ENCODE data around the gene MAP3K6.

The MAP3K6 gene

GRCh38 chr1:27345272-27345671 is 21.5 kb downstream of the MAP3K6 start:
- H3K79me1 ChIP-seq (ENCODE audit: low read length) = peaks cover 21% of the 10 kb centered on the region
- no peaks in the 10 kb centered on the region for H3K27me3 ChIP-seq (ENCODE audit: insufficient read depth, low read length)
- no peak overlapping the region for H3K4me3 ChIP-seq (ENCODE audit: low read depth, low read length)
- no peak overlapping the region for H2AK5ac ChIP-seq (ENCODE audit: low read length)
- no peak overlapping the region for H4K91ac ChIP-seq (ENCODE audit: low read depth, low read length)
- no peak overlapping the region for H4K12ac ChIP-seq (ENCODE audit: low read depth, low read length)
- no peak overlapping the region for H2BK120ac ChIP-seq (ENCODE audit: insufficient read depth, low read length, poor library complexity)
- H3K23ac ChIP-seq (ENCODE audit: low read length) = no peak overlapping the region
- no peak overlapping the region for H3K4me2 ChIP-seq (ENCODE audit: low read length)
- H3K18ac ChIP-seq (ENCODE audit: low read length) = no peak overlapping the region
- H3K4me1 ChIP-seq (ENCODE audit: control insufficient read depth in 1 of 2, insufficient read depth in 2 of 2, low read length in 2 of 2) = peaks cover 38 to 46% of the 10 kb centered on the region in 2 experiments
- H3K9me3 ChIP-seq (ENCODE audit: insufficient read depth, low read depth, low read length) = peaks cover 4% of the 10 kb centered on the region
- no peak overlapping the region for H2BK5ac ChIP-seq (ENCODE audit: low read depth, low read length, poor library complexity)
- H3K27ac ChIP-seq (ENCODE audit: low read depth, low read length) = no peak overlapping the region
- no peak overlapping the region for H4K8ac ChIP-seq (ENCODE audit: low read depth, low read length)
- H2AFZ ChIP-seq (ENCODE audit: insufficient read depth, low read length, poor library complexity) = no peak overlapping the region
- no CpG with 5 or more reads among the region's 12 CpGs for WGBS (ENCODE audit: extremely low coverage, insufficient coverage, insufficient read length)
- no peak for DNase-seq
- H3K79me2 ChIP-seq (ENCODE audit: control insufficient read depth, insufficient read depth, low read length, poor library complexity) = peaks cover 4% of the 10 kb centered on the region
- H3K4ac ChIP-seq (ENCODE audit: low read depth, low read length) = no peak overlapping the region
- H3K9ac ChIP-seq (ENCODE audit: low read length) = no peak overlapping the region
- no peaks in the 10 kb centered on the region for H3K36me3 ChIP-seq (ENCODE audit: control insufficient read depth in 1 of 2, insufficient read depth in 2 of 2, low read length in 2 of 2)
- no peak overlapping the region for H2BK12ac ChIP-seq (ENCODE audit: low read length)
- no peak overlapping the region for H3K14ac ChIP-seq (ENCODE audit: low read length)

GRCh38 chr1:27343639-27344025 is 23.1 kb downstream of the MAP3K6 start:
- Histone ChIP-seq H3K27ac (ENCODE audit: low read depth, low read length) (no peak overlapping the region), H3K14ac (ENCODE audit: low read length) (peak overlapping the region; percentile 91), H2BK12ac (ENCODE audit: low read length) (peak overlapping the region; percentile 55), H3K23ac (ENCODE audit: low read length) (no peak overlapping the region), H2BK120ac (ENCODE audit: insufficient read depth, low read length, poor library complexity) (peak overlapping the region; percentile 86), H3K79me1 (ENCODE audit: low read length) (peaks cover 13% of the 10 kb centered on the region), H3K4me1 (ENCODE audit: control insufficient read depth in 1 of 2, insufficient read depth in 2 of 2, low read length in 2 of 2) (peaks cover 28 to 34% of the 10 kb centered on the region in 2 experiments), H2BK5ac (ENCODE audit: low read depth, low read length, poor library complexity) (no peak overlapping the region), H2AFZ (ENCODE audit: insufficient read depth, low read length, poor library complexity) (no peak overlapping the region), H2AK5ac (ENCODE audit: low read length) (peak overlapping the region; percentile 85), H4K91ac (ENCODE audit: low read depth, low read length) (peak overlapping the region; percentile 96), H3K9me3 (ENCODE audit: insufficient read depth, low read depth, low read length) (peaks cover 1% of the 10 kb centered on the region), H3K27me3 (ENCODE audit: insufficient read depth, low read length) (no peaks in the 10 kb centered on the region), H3K4ac (ENCODE audit: low read depth, low read length) (no peak overlapping the region), H4K8ac (ENCODE audit: low read depth, low read length) (peak overlapping the region; percentile 69), H3K79me2 (ENCODE audit: control insufficient read depth, insufficient read depth, low read length, poor library complexity) (peaks cover 4% of the 10 kb centered on the region), H3K9ac (ENCODE audit: low read length) (no peak overlapping the region), H3K36me3 (ENCODE audit: control insufficient read depth in 1 of 2, insufficient read depth in 2 of 2, low read length in 2 of 2) (no peaks in the 10 kb centered on the region), H3K4me3 (ENCODE audit: low read depth, low read length) (no peak overlapping the region), H3K18ac (ENCODE audit: low read length) (peak overlapping the region; percentile 60), H3K4me2 (ENCODE audit: low read length) (no peak overlapping the region), H4K12ac (ENCODE audit: low read depth, low read length) (no peak overlapping the region)
- peak in 1 of 2 donors; percentile 25 for DNase-seq
- WGBS (ENCODE audit: extremely low coverage, insufficient coverage, insufficient read length) = no CpG with 5 or more reads among the region's 5 CpGs

DNA sequence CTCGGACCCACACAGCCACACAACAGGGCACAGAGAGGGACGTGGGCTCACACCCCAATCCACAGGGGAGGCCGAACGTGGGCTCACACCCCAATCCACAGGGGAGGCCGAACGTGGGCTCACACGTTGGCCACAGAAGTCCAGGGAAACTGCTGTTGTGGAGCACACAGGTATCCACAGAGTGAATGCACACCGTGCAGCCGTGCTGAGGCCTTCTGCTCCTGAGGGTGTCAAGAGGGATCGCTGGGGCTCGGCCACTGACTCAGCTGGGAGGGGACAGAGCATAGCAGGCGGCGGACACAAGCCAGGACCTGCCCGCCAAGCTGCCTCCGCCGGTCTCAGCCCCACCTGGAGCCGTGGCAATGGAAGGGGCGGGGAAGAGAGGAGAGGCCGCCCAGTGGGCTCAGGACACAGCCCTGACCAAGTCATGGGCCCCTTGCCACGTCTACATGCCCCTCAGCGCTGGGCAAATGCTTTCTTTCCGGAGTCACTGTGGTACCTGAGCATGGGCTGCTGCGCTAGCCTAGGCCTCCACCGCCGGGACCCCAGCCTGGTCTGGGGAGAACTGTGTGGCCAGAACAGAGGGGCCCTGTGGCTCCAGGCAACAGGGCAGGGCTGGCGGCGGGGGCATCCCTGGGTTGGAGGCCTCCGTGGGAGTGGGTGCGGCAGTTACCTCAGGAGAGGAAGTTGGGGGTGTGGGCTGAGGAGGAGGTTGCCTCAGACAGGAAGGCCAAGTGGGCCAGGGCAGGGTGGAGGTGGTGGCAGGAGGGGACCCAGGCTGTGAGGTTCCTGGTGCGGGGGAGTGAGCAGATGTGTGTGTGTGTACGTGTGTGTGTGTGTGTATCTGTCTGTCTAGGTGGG is 23.8 kb downstream of the MAP3K6 start:
- peak; percentile 86 to 87 for DNase-seq
- peaks cover 13% of the 10 kb centered on the region for H3K79me1 ChIP-seq (ENCODE audit: low read length)
- H3K9ac ChIP-seq (ENCODE audit: low read length) = no peak overlapping the region
- H3K4me1 ChIP-seq (ENCODE audit: control insufficient read depth in 1 of 2, insufficient read depth in 2 of 2, low read length in 2 of 2) = peaks cover 28 to 34% of the 10 kb centered on the region in 2 experiments
- H3K27ac ChIP-seq (ENCODE audit: low read depth, low read length) = peak overlapping the region; percentile 54
- no peak overlapping the region for H3K4me3 ChIP-seq (ENCODE audit: low read depth, low read length)
- peak overlapping the region; percentile 86 for H2BK120ac ChIP-seq (ENCODE audit: insufficient read depth, low read length, poor library complexity)
- no peaks in the 10 kb centered on the region for H3K36me3 ChIP-seq (ENCODE audit: control insufficient read depth in 1 of 2, insufficient read depth in 2 of 2, low read length in 2 of 2)
- peak overlapping the region; percentile 69 for H4K8ac ChIP-seq (ENCODE audit: low read depth, low read length)
- WGBS (ENCODE audit: extremely low coverage, insufficient coverage, insufficient read length) = no CpG with 5 or more reads among the region's 31 CpGs
- H3K79me2 ChIP-seq (ENCODE audit: control insufficient read depth, insufficient read depth, low read length, poor library complexity) = peaks cover 4% of the 10 kb centered on the region
- H3K14ac ChIP-seq (ENCODE audit: low read length) = peak overlapping the region; percentile 91
- peak overlapping the region; percentile 66 for H3K4ac ChIP-seq (ENCODE audit: low read depth, low read length)
- peak overlapping the region; percentile 41 for H2AFZ ChIP-seq (ENCODE audit: insufficient read depth, low read length, poor library complexity)
- peaks cover 1% of the 10 kb centered on the region for H3K9me3 ChIP-seq (ENCODE audit: insufficient read depth, low read depth, low read length)
- H3K4me2 ChIP-seq (ENCODE audit: low read length) = peak overlapping the region; percentile 20
- H2BK12ac ChIP-seq (ENCODE audit: low read length) = peak overlapping the region; percentile 62
- H2AK5ac ChIP-seq (ENCODE audit: low read length) = peak overlapping the region; percentile 85
- peak overlapping the region; percentile 25 for H4K12ac ChIP-seq (ENCODE audit: low read depth, low read length)
- H3K27me3 ChIP-seq (ENCODE audit: insufficient read depth, low read length) = no peaks in the 10 kb centered on the region
- no peak overlapping the region for H3K23ac ChIP-seq (ENCODE audit: low read length)
- H3K18ac ChIP-seq (ENCODE audit: low read length) = peak overlapping the region; percentile 60
- peak overlapping the region; percentile 96 for H4K91ac ChIP-seq (ENCODE audit: low read depth, low read length)
- H2BK5ac ChIP-seq (ENCODE audit: low read depth, low read length, poor library complexity) = peak overlapping the region; percentile 68

DNA sequence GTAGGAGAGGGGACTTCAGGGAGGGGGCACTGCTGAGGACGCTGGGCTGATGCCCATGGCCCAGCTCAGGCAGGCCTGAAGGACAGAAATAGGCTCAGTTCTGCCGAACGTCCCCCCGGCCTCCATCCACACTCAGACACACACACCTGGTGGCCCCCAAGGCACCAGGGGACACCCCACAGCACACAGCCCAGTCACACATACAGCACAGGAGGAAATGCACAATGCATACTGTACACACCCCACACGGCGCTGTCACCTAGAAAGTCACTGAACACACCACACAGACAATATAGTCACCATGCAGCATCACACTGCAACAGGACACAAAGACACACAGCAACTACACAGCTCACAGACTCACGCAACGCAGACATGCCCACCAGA is 24.4 kb downstream of the MAP3K6 start:
- H4K12ac ChIP-seq (ENCODE audit: low read depth, low read length) = no peak overlapping the region
- whole genome bisulfite sequencing (ENCODE audit: extremely low coverage, insufficient coverage, insufficient read length) = no CpG with 5 or more reads among the region's 8 CpGs

More for the DNA sequence above, 24.4 kb downstream of the MAP3K6 start:
- Histone ChIP-seq H3K9me3 (ENCODE audit: insufficient read depth, low read depth, low read length) (peaks cover 1% of the 10 kb centered on the region), H2AFZ (ENCODE audit: insufficient read depth, low read length, poor library complexity) (no peak overlapping the region), H3K9ac (ENCODE audit: low read length) (no peak overlapping the region), H3K4me1 (ENCODE audit: control insufficient read depth in 1 of 2, insufficient read depth in 2 of 2, low read length in 2 of 2) (peaks cover 27 to 32% of the 10 kb centered on the region in 2 experiments), H2BK5ac (ENCODE audit: low read depth, low read length, poor library complexity) (peak overlapping the region; percentile 9), H2BK120ac (ENCODE audit: insufficient read depth, low read length, poor library complexity) (peak overlapping the region; percentile 33), H2BK12ac (ENCODE audit: low read length) (peak overlapping the region; percentile 62), H3K18ac (ENCODE audit: low read length) (peak overlapping the region; percentile 44), H3K79me2 (ENCODE audit: control insufficient read depth, insufficient read depth, low read length, poor library complexity) (peaks cover 4% of the 10 kb centered on the region), H3K23ac (ENCODE audit: low read length) (no peak overlapping the region), H3K4me3 (ENCODE audit: low read depth, low read length) (no peak overlapping the region), H3K14ac (ENCODE audit: low read length) (peak overlapping the region; percentile 29), H3K36me3 (ENCODE audit: control insufficient read depth in 1 of 2, insufficient read depth in 2 of 2, low read length in 2 of 2) (no peaks in the 10 kb centered on the region), H3K27me3 (ENCODE audit: insufficient read depth, low read length) (no peaks in the 10 kb centered on the region), H2AK5ac (ENCODE audit: low read length) (peak overlapping the region; percentile 51), H3K4ac (ENCODE audit: low read depth, low read length) (peak overlapping the region; percentile 15), H3K27ac (ENCODE audit: low read depth, low read length) (peak overlapping the region; percentile 49), H4K91ac (ENCODE audit: low read depth, low read length) (peak overlapping the region; percentile 96), H3K79me1 (ENCODE audit: low read length) (peaks cover 13% of the 10 kb centered on the region), H3K4me2 (ENCODE audit: low read length) (peak overlapping the region; percentile 60), H4K8ac (ENCODE audit: low read depth, low read length) (peak overlapping the region; percentile 49)
- DNase-seq = no peak
